CD4-positive, alpha-beta T cell treated with Interleukin-12 subunit alpha and Interleukin-12 subunit beta, for 1 hour (primary cell): ENCODE results near the gene LDHAL6A.
"Not testable (repeated sequence)": the region's sequence is repeated elsewhere in the genome, so short reads cannot be mapped to it uniquely, and the experiment has no call there.

Experiments used
- DNase-seq: peaks from one replicate; pipeline ENCODE4 v3.0.0-alpha.2; 2020

LDHAL6A gene

GRCh38 chr11:18455686-18456372 lies at the start of gene LDHAL6A:
TSS of gene LDHAL6A (plus strand) at chr11:18455856. CDS start at chr11:18456681, 825 bp downstream.
- DNase-seq: peak; percentile 20

GRCh38 chr11:18407400-18407799 lies 48.3 kb upstream of the LDHAL6A start:
- not testable (repeated sequence) for DNase-seq

DNA sequence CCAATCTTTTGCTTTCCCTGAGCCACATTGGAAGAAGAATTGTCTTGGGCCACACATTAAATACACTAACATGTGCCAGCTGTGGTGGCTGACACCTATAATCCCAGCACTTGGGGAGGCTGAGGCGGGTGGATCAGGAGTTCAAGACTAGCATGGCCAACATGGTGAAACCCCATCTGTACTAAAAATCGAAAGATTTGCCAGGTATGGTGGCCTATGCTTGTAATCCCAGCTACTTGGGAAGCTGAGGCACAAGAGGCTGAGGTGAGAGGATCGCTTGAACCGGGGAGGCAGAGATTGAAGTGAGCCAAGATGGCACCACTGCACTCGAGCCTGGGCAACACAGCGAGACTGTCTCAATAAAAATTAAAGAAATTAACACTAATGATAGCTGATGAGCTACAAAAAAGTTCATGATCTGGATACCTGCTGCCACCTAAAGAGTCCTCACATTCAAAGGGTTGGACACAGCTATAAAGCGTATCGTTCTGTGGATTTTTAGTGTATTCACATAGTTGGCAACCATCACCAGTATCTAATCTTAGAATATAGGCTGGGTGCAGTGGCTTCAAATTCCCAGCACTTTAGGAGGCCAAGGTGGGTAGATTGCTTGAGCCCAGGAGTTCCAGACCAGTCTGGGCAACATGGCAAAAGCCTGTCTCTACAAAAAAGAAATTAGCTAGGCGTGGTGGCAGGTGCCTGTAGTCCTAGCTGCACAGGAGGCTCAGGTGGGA lies 46.9 kb upstream of the LDHAL6A start:
- no peak for DNase-seq

DNA sequence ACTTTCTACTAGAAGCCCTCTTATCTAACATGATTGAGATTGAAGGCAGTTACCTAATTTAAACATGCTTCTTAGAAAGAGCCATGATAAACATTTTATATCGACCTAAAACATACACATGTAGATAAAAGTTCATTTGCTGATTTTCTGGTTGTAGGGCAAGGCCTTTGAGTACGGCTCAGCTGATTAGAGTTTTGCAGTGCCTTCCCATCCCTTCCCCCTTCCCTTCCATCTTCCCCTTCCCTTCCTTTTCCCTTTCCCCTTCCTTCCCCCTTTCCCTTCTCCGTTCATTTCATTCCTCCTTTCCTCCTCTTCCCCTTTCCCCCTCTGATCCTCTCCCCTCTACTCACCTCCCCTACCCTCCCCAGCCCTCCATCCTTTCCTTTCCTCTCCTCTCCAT lies 39.2 kb upstream of the LDHAL6A start:
- no peak for DNase-seq

DNA sequence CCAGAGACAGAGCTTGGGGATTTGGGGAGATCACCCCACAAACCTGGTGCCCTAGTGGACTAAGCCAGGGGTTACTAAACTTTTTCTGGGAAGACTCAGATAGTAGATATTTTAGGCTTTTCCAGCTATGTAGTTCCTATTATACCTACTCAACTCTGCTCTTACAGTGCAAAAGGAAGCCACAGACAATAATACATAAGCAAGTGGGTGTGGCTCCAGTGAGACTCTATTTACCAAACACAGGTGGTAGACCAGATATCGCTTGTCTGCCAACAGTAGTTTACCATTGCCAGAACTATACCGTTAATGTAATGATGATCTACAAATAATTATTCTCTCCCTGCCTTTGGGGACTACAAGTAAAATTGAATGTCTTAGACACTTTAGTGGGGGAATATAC lies 36.6 kb upstream of the LDHAL6A start:
- DNase-seq: no peak

DNA sequence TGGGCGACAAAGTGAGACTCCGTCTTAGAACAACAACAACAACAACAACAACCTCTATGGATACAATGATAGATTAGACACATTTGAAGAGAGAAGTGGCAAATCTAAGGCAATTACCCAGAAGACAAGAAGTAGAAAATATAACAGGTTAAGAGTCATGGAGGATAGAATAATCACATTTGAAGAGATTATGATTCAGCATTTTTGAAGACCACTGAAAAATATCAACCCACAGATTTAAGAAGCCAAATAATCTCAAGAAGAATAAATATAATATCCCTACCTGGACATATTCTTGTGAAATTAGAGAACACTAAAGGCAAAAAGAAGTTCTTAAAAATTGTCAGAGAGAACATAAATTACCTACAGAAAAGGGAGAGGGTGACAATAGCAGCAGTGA lies 35.6 kb upstream of the LDHAL6A start:
- no peak for DNase-seq

- DNase-seq: no peak
Observed at GRCh38 chr11:18427240-18427639, 28.4 kb upstream of the LDHAL6A start.

GRCh38 chr11:18429332-18429731 lies 26.3 kb upstream of the LDHAL6A start:
- DNase-seq: no peak

DNA sequence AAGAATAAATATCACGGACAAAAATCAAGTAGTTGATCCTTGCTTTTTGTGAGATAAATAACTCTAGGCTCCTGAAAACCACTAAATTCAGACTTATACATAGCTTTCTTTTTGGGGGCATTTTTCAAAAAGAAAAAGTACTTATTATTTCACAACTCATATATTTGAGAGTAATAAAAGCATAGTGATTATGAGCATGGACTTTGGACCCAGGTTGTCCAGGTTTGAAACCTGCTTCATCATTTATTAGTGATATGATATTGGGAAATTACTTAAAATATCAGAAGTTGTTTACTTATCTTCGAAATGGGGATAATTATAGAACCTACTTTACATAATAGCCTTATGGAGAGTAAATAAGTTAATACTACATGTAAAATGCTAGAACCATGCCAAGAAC lies 17.0 kb upstream of the LDHAL6A start:
- no peak for DNase-seq

DNA sequence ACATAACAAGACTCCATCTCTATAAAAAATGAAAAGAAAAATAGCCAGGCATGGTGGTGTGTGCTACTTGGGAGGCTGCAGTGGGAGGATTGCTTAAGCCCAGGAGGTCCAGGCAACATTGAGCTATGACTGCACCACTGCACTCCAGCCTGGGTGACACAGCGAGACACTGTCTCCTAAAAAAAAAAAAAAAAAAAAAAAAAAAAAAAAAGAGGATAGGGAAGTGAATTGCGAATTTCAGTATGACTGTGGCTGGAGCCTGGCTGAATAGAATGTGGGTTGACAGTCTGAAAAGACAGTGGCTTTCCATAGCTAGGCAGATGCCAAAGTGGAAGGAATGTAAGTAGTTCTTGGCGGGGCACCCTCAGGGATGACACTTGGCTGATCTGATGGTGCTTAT lies 6.4 kb upstream of the LDHAL6A start:
- DNase-seq: no peak

DNA sequence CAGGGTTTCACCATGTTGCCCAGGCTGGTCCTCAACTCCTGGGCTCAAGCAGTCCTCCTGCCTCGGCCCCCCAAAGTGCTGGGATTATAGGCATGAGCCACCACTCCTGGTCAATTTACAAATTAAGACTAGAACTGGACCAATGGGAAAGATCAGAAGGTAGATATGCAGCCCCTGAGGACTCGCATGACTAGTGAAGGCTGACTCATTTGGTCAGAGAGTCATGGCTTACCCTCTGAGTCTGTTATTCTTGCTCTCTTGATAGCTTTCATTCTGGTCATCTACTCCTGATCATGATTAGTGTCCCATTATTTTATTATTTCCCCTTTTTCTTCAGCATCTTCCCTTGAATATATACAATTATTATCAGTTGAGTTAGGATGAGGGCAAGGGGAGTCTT lies 2.7 kb upstream of the LDHAL6A start:
- no peak for DNase-seq

GRCh38 chr11:18457450-18457849 lies 1.8 kb downstream of the LDHAL6A start:
- no peak for DNase-seq

GRCh38 chr11:18459634-18460033 lies 4.0 kb downstream of the LDHAL6A start:
- DNase-seq: no peak

DNA sequence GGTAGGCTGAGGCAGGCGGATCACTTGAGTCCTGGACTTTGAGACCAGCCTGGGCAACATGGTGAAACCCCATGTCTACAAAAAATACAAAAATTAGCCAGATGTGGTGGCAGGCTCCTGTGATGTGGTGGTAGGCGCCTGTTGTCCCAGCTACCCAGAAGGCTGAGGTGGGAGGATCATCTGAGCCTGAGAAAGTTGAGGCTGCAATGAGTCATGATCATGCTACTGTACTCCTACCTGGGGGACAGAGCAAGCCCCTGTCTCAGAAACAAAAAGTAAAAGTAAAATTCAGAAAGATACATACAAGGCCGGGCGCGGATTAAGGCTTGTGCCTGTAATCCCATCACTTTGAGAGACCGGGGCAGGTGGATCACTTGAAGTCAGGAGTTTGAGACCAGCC lies 6.3 kb downstream of the LDHAL6A start:
- DNase-seq: no peak

- no peak for DNase-seq
Observed at GRCh38 chr11:18463439-18463838, 7.8 kb downstream of the LDHAL6A start.

GRCh38 chr11:18466402-18466801 lies 10.7 kb downstream of the LDHAL6A start:
- no peak for DNase-seq

DNA sequence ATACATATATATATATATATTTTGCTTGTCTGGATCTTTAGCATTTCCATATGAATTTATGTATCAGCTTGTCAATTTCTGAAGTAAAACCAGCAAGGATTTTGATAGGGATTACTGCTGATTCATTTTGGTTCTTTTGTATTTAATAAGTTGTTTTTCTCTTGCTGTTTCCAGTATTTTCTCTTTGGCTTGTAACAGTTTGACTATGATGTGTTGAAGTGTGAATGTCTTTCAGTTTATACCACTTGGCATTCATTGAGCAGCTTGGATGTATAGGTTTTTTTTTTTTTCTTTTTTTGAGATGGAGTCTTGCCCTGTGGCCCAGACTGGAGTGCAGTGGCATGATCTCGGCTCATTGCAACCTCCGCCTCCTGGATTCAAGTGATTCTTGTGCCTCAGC lies 12.4 kb downstream of the LDHAL6A start:
- no peak for DNase-seq

GRCh38 chr11:18468961-18469360 lies 13.3 kb downstream of the LDHAL6A start:
- DNase-seq: no peak

DNA sequence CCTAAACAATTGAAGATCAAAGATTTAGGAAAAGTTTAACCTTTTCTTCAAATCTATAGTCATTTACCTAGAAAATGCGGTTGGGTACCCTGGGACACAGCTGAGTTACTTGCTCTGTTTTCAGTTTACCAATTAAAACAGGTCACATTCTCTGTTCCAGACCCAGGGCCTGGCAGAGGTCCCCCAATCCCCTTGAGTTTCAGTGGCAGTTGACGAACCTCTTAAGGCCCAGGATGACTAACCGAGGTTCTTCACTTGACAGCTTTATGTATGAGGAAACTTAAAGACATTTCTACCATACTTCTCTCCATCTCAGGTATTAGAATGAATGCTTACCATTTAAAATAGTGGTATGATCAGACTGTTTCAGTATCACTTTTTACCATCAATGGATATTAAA lies 16.3 kb downstream of the LDHAL6A start:
- DNase-seq: no peak

DNA sequence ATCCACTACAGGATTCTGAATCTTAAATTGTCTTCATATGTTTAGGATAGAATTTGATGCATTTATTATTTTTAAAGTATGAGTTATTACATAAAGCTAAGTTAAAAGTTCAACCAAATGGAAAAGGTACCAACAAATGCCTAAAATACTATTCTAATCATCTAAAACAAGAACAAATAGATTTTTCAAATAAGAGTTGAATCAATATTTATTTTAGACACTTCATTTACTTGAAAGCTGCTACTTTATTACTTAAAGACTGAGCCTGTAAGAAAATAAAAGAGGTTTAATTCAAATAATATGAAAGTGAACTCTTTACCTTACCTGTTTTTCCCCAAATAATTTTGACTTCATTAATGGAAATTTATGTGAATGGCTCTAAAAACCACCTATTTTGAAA lies 16.9 kb downstream of the LDHAL6A start:
- DNase-seq: no peak

DNA sequence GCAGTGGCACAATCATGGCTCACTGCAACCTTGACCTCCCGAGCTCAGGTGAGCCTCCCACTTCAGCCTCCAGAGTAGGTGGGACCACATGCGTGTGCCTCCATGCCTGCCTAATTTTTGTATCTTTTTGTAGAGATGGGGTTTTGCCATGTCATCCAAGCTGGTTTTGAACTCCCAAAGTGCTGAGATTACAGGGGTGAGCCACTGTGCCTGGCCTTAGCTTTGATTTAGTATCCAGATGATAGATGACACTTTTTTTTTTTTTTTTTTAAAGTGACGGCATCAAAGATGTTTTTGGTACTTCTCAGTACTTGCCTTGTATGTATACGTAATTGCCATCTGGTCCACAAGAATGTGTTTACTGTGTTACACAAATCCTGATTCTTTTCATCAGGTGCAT lies 23.4 kb downstream of the LDHAL6A start:
- no peak for DNase-seq

DNA sequence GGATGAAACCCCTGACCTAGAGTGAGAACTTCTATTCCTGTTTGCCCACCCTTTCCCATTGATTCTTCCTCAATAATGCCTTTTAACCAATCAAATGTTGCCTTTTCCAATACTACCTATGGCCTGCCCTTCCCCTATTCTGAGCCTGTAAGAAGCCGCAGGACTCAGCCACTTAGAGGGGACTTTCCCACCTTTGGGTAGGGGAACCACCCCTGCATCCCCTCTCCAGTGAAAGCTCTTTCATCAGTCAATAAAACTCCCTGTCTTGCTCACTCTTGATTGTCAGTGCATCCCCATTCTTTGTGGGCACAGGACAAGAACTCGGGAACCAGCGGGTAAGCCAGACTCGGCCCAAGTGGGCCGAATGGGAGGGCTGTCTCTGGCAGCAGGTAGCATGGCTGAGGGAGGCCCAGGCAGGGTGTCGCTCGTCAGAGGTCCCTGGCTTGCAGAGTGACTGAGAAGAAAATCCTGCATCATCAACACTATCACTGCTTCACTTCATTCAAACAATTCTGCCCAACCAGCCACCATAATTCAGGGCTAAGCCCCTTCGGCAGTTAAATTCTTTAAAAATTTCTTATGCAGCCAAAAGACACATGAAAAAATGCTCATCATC lies 30.4 kb downstream of the LDHAL6A start:
- DNase-seq: no peak

GRCh38 chr11:18490319-18490718 lies 34.7 kb downstream of the LDHAL6A start:
- no peak for DNase-seq
